ENCODE data around the gene LOXHD1. TPM values are rescaled to one million over a fixed set of nuclear protein-coding genes. Genes with fewer than 3 reads are reported as not detected.

LOXHD1 gene
- total and polyA plus RNA-seq, 10 of the 15 experiments (the other 5 are each of a cell fraction or from before 2014, with no cell fraction given), result not detected

DNA sequence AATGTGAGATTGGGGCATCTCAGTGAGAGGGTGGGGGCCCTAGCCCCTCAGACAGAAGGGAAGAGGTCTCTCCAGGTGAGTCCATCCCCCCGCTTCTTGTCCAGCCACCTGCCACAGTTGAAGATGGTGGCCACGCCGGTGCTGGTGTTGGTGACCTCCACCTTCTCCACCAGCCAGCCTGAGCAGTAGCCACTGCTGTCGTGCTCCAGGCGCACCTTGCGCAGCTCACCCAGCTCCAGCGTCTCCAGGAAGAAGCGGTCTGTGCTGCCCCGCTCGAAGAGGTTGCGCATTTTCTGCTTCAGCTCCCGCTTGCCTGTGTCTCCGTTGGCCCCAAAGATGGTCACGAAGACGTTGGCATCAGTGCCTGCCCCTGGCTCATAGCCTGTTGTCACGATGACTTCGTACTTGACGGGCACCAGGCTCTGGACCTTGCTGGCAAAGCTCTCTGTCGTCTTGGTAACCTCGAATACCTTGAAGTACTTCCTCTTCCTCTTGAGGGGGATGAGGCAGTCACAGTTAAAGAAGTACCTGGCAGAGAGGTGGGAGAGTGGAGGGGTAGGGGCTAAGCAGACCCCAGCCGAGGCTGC lies 179.5 kb downstream of the LOXHD1 start:
- Histone ChIP-seq H3K4me3 (no peak overlapping the region), H3K4me1 (ENCODE audit: control insufficient read depth, insufficient read depth, low read length) (no peaks in the 10 kb centered on the region), H3K79me2 (ENCODE audit: control insufficient read depth, insufficient read depth, low read length) (no peaks in the 10 kb centered on the region), H4K20me1 (ENCODE audit: control insufficient read depth, insufficient read depth) (no peaks in the 10 kb centered on the region; the same call in 1 of the 2 replicates), H3K27me3 (replicated peaks in 1 of 2; ENCODE audit: control insufficient read depth in 2 of 2, insufficient read depth in 2 of 2, low read length in 1 of 2) (peaks cover 0 to 4% of the 10 kb centered on the region in 2 experiments; a peak in 2 of 4 replicates), H3K36me3 (ENCODE audit: control insufficient read depth in 2 of 2, insufficient read depth in 2 of 2, low read length in 1 of 2) (no peaks in the 10 kb centered on the region), H2AFZ (ENCODE audit: control insufficient read depth, low read depth, low read length) (no peak overlapping the region), H3K9ac (ENCODE audit: control insufficient read depth, insufficient read depth, low read length) (no peak overlapping the region), H3K4me2 (ENCODE audit: control insufficient read depth, insufficient read depth) (no peak overlapping the region), H3K27ac (ENCODE audit: control insufficient read depth, insufficient read depth) (no peak overlapping the region), H3K9me3 (replicated peaks; ENCODE audit: control insufficient read depth, insufficient read depth, low read length) (peaks cover 2% of the 10 kb centered on the region; the same call in 1 of the 3 replicates)
- RAD21 ChIA-PET (ENCODE audit: unreplicated experiment), result no interaction called here
- CTCF ChIA-PET, result interaction anchor here (1.1 to 1.6 kb wide), 2 partner anchors 200 to 304 kb away, joined by 3 to 4 read pairs; no protein-coding TSS in a partner anchor
- POLR2A ChIA-PET, result no interaction called here
- FAIRE-seq (no peak), DNase-seq (ENCODE audit: low read depth, low spot score) (no peak), ATAC-seq (no peak)
- SMC1A ChIA-PET (ENCODE audit: uncharacterized antibody, unreplicated experiment), result no interaction called here
- WGBS (ENCODE audit: insufficient coverage, insufficient replicate concordance, low lambda C conversion rate, missing lambda C conversion rate), result 39% methylated on average over 20 of the region's 21 CpGs
- BruUV-seq (replicated peaks), result no TSS peak
- in situ Hi-C loops (cut with MboI), result no loop called here
- intact Hi-C loops (cut with micrococcal nuclease; ENCODE audit: unreplicated experiment), result no loop called here
- TF ChIP-seq PAX8 (IDR thresholded peaks at IDR 0.05) (no peak), SP1 (IDR thresholded peaks at IDR 0.05; ENCODE audit: low read depth, low read length) (no peak), SMARCA5 (IDR thresholded peaks at IDR 0.05) (no peak), STAT1 (conservative IDR thresholded peaks at IDR 0.05) (no peak), SREBF2 (IDR thresholded peaks at IDR 0.05; ENCODE audit: low read length) (no peak), EZH2 (IDR thresholded peaks at IDR 0.05; ENCODE audit: borderline replicate concordance, control insufficient read depth, low read depth, low read length) (no peak), PAX5 (IDR thresholded peaks at IDR 0.05; ENCODE audit: borderline replicate concordance, low read depth, low read length) (no peak), TARDBP (IDR thresholded peaks at IDR 0.05; ENCODE audit: borderline replicate concordance) (no peak), YY1 (IDR thresholded peaks at IDR 0.05; ENCODE audit: low read depth, low read length) (no peak), MEF2A (IDR thresholded peaks at IDR 0.05; ENCODE audit: insufficient read depth, low read depth, low read length) (no peak), BCL11A (IDR thresholded peaks at IDR 0.05; ENCODE audit: low read depth, low read length) (no peak), CREM (IDR thresholded peaks at IDR 0.05; ENCODE audit: low read depth) (no peak)
- TF ChIP-seq, protein P1, sequence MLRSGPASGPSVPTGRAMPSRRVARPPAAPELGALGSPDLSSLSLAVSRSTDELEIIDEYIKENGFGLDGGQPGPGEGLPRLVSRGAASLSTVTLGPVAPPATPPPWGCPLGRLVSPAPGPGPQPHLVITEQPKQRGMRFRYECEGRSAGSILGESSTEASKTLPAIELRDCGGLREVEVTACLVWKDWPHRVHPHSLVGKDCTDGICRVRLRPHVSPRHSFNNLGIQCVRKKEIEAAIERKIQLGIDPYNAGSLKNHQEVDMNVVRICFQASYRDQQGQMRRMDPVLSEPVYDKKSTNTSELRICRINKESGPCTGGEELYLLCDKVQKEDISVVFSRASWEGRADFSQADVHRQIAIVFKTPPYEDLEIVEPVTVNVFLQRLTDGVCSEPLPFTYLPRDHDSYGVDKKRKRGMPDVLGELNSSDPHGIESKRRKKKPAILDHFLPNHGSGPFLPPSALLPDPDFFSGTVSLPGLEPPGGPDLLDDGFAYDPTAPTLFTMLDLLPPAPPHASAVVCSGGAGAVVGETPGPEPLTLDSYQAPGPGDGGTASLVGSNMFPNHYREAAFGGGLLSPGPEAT (IDR thresholded peaks at IDR 0.05; ENCODE audit: low read depth), result no peak
- TF ChIP-seq, protein P2, sequence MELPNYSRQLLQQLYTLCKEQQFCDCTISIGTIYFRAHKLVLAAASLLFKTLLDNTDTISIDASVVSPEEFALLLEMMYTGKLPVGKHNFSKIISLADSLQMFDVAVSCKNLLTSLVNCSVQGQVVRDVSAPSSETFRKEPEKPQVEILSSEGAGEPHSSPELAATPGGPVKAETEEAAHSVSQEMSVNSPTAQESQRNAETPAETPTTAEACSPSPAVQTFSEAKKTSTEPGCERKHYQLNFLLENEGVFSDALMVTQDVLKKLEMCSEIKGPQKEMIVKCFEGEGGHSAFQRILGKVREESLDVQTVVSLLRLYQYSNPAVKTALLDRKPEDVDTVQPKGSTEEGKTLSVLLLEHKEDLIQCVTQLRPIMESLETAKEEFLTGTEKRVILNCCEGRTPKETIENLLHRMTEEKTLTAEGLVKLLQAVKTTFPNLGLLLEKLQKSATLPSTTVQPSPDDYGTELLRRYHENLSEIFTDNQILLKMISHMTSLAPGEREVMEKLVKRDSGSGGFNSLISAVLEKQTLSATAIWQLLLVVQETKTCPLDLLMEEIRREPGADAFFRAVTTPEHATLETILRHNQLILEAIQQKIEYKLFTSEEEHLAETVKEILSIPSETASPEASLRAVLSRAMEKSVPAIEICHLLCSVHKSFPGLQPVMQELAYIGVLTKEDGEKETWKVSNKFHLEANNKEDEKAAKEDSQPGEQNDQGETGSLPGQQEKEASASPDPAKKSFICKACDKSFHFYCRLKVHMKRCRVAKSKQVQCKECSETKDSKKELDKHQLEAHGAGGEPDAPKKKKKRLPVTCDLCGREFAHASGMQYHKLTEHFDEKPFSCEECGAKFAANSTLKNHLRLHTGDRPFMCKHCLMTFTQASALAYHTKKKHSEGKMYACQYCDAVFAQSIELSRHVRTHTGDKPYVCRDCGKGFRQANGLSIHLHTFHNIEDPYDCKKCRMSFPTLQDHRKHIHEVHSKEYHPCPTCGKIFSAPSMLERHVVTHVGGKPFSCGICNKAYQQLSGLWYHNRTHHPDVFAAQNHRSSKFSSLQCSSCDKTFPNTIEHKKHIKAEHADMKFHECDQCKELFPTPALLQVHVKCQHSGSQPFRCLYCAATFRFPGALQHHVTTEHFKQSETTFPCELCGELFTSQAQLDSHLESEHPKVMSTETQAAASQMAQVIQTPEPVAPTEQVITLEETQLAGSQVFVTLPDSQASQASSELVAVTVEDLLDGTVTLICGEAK (IDR thresholded peaks at IDR 0.05; ENCODE audit: borderline replicate concordance), result no peak
- TF ChIP-seq, protein P3, sequence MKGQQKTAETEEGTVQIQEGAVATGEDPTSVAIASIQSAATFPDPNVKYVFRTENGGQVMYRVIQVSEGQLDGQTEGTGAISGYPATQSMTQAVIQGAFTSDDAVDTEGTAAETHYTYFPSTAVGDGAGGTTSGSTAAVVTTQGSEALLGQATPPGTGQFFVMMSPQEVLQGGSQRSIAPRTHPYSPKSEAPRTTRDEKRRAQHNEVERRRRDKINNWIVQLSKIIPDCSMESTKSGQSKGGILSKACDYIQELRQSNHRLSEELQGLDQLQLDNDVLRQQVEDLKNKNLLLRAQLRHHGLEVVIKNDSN (IDR thresholded peaks at IDR 0.05; ENCODE audit: borderline replicate concordance, extremely low read length, insufficient read depth, low read depth, low read length), result no peak
- TF ChIP-seq, protein P4, sequence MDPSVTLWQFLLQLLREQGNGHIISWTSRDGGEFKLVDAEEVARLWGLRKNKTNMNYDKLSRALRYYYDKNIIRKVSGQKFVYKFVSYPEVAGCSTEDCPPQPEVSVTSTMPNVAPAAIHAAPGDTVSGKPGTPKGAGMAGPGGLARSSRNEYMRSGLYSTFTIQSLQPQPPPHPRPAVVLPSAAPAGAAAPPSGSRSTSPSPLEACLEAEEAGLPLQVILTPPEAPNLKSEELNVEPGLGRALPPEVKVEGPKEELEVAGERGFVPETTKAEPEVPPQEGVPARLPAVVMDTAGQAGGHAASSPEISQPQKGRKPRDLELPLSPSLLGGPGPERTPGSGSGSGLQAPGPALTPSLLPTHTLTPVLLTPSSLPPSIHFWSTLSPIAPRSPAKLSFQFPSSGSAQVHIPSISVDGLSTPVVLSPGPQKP (IDR thresholded peaks at IDR 0.05; ENCODE audit: low read depth, low read length), result no peak

All from GM12878 (cell line).